ENCODE data around the gene LYSMD2. TPM values are rescaled to one million over a fixed set of nuclear protein-coding genes. Genes with fewer than 3 reads are reported as not detected.

The LYSMD2 gene
- total and polyA plus RNA-seq, 2 of the 8 experiments (the other 6 are each of a cell fraction or from before 2014, with no cell fraction given), result 2.2 to 2.7 TPM

- Histone ChIP-seq H3K23ac (ENCODE audit: insufficient read length) (no peak overlapping the region), H3K79me2 (ENCODE audit: control insufficient read depth in 1 of 2, insufficient read depth in 2 of 2, low read length in 2 of 2) (no peaks in the 10 kb centered on the region), H2AFZ (ENCODE audit: low read length) (no peak overlapping the region), H3K23me2 (ENCODE audit: low read depth, low read length) (peaks cover 1% of the 10 kb centered on the region), H2AK5ac (ENCODE audit: low read depth, low read length) (no peak overlapping the region), H2BK5ac (ENCODE audit: low read depth, low read length) (no peak overlapping the region), H3K4me3 (ENCODE audit: extremely low read depth in 1 of 4, insufficient read depth in 2 of 4, low read depth in 3 of 4, low read length in 4 of 4) (no peak overlapping the region), H3K9me3 (ENCODE audit: insufficient read depth in 2 of 2, low read depth in 1 of 2, low read length in 1 of 2) (no peaks in the 10 kb centered on the region), H4K5ac (ENCODE audit: insufficient read length, low read depth, low read length) (no peak overlapping the region), H4K8ac (ENCODE audit: extremely low read depth, insufficient read depth, low read length) (no peak overlapping the region), H3K4me1 (replicated peaks in 1 of 4; ENCODE audit: control insufficient read depth in 3 of 4, insufficient read depth in 4 of 4, low read length in 3 of 4) (peaks cover 2 to 7% (median 4%) of the 10 kb centered on the region in 4 experiments; a peak in 5 of 7 replicates), H4K20me1 (replicated peaks in 1 of 2; ENCODE audit: control insufficient read depth in 1 of 2, insufficient read depth in 2 of 2, low read length in 2 of 2) (peaks cover 0 to 1% of the 10 kb centered on the region in 2 experiments), H2BK20ac (ENCODE audit: low read length) (no peak overlapping the region), H3K27me3 (replicated peaks in 1 of 4; ENCODE audit: control insufficient read depth in 3 of 4, extremely low read depth in 1 of 4, insufficient read depth in 3 of 4, low read length in 3 of 4) (peaks cover 1 to 8% (median 4%) of the 10 kb centered on the region in 4 experiments), H3K56ac (replicated peaks; ENCODE audit: insufficient read length, low read depth, low read length) (no peak overlapping the region), H3K4ac (replicated peaks; ENCODE audit: insufficient read length, low read depth, low read length) (no peak overlapping the region), H3K4me2 (ENCODE audit: insufficient read depth in 1 of 2, low read depth in 2 of 2, low read length in 2 of 2) (no peak overlapping the region), H3K36me3 (ENCODE audit: control insufficient read depth in 2 of 4, insufficient read depth in 4 of 4, low read length in 3 of 4) (no peaks in the 10 kb centered on the region), H2BK12ac (ENCODE audit: low read depth, low read length) (no peak overlapping the region), H3K79me1 (ENCODE audit: low read depth, low read length) (no peaks in the 10 kb centered on the region), H4K91ac (replicated peaks; ENCODE audit: insufficient read length, low read length) (no peak overlapping the region), H3K14ac (ENCODE audit: insufficient read length) (no peak overlapping the region), H3K27ac (ENCODE audit: low read depth, low read length) (no peak overlapping the region), H3K9ac (replicated peaks in 1 of 4; ENCODE audit: extremely low read depth in 1 of 4, low read depth in 3 of 4, low read length in 3 of 4) (no peak overlapping the region), H2BK120ac (replicated peaks; ENCODE audit: low read depth, low read length) (no peak overlapping the region), H2BK15ac (ENCODE audit: low read length) (no peak overlapping the region), H3K18ac (ENCODE audit: extremely low read depth, low read length) (no peak overlapping the region)
- ChIA-PET CTCF (ENCODE audit: partially characterized antibody) (interaction anchor here (0.9 to 3.9 kb wide), 3 partner anchors 44 to 186 kb away, joined by 3 to 16 read pairs (median 9); no protein-coding TSS in a partner anchor), POLR2A (ENCODE audit: partially characterized antibody) (no interaction called here)
- no peak for FAIRE-seq
- DNase-seq (ENCODE audit: low read depth in 1 of 2, low spot score in 2 of 2), result no peak
- WGBS, 2 experiments (ENCODE audit: extremely low coverage in 1 of 2, insufficient coverage in 1 of 2, insufficient read length in 1 of 2, insufficient replicate concordance in 2 of 2, low coverage in 1 of 2, low lambda C conversion rate in 2 of 2, missing lambda C conversion rate in 1 of 2), result 88% methylated on average over 5 of the region's 5 CpGs; no CpG with 5 or more reads in 1 of the 2 experiments
- TF ChIP-seq SRF (IDR thresholded peaks at IDR 0.05; ENCODE audit: low read depth, low read length), result no peak
- no peak for TF ChIP-seq RAD21 (IDR thresholded peaks at IDR 0.05 in 1 of 2, conservative IDR thresholded peaks at IDR 0.05 in 1 of 2; ENCODE audit: low read depth in 2 of 2, low read length in 2 of 2)
- TF ChIP-seq GTF2F1 (IDR thresholded peaks at IDR 0.05; ENCODE audit: borderline replicate concordance, low read depth, low read length), result no peak
- TF ChIP-seq ASH2L (IDR thresholded peaks at IDR 0.05; ENCODE audit: low read length), result no peak
- TF ChIP-seq EGR1 (IDR thresholded peaks at IDR 0.05; ENCODE audit: borderline replicate concordance, low read depth, low read length), result no peak
- TF ChIP-seq SP2 (IDR thresholded peaks at IDR 0.05; ENCODE audit: low read length), result no peak
- TF ChIP-seq POU5F1 (IDR thresholded peaks at IDR 0.05; ENCODE audit: low read depth, low read length), result no peak
- TF ChIP-seq TBP (IDR thresholded peaks at IDR 0.05; ENCODE audit: low read depth, low read length), result no peak
- TF ChIP-seq JUND (IDR thresholded peaks at IDR 0.05; ENCODE audit: low read length), result no peak
- no peak for TF ChIP-seq POLR2AphosphoS5 (IDR thresholded peaks at IDR 0.05; ENCODE audit: low read depth, low read length)
- TF ChIP-seq CBX5 (IDR thresholded peaks at IDR 0.05; ENCODE audit: low read depth, low read length), result no peak
- no peak for TF ChIP-seq CTBP2 (IDR thresholded peaks at IDR 0.05; ENCODE audit: borderline replicate concordance, insufficient read depth, insufficient read length, low read length)
Observed at GRCh38 chr15:51731549-51732267, 5.7 kb downstream of the LYSMD2 start.

All from H1 (cell line).